ENCODE data around the gene TMEM229A. TPM values are rescaled to one million over a fixed set of nuclear protein-coding genes. Genes with fewer than 3 reads are reported as not detected.
A peak's percentile ranks its signal among the peaks of the same experiment; 100 is the strongest.
"Not testable (repeated sequence)": the region's sequence is repeated elsewhere in the genome, so short reads cannot be mapped to it uniquely, and the experiment has no call there.

The TMEM229A gene
- total RNA-seq, 1 experiment from 2014 or later = not detected

- POLR2A ChIA-PET (ENCODE audit: unreplicated experiment) = no interaction called here
- no peak overlapping the region for H3K4me2 ChIP-seq
- H3K4me1 ChIP-seq (replicated peaks; ENCODE audit: insufficient read depth) = no peaks in the 10 kb centered on the region
- no peak for DNase-seq
- no peaks in the 10 kb centered on the region for H3K27me3 ChIP-seq (ENCODE audit: insufficient read depth, low read depth)
- no peak overlapping the region for H2AFZ ChIP-seq
- H4K20me1 ChIP-seq (ENCODE audit: insufficient read depth) = no peaks in the 10 kb centered on the region
- no peaks in the 10 kb centered on the region for H3K79me2 ChIP-seq (ENCODE audit: low read depth)
- H3K4me3 ChIP-seq = no peak overlapping the region
- H3K9me3 ChIP-seq (ENCODE audit: insufficient read depth, low read depth) = no peaks in the 10 kb centered on the region
- no TSS peak for BruUV-seq (replicated peaks)
- no peaks in the 10 kb centered on the region for H3K36me3 ChIP-seq (ENCODE audit: low read depth)
- no peaks in the 10 kb centered on the region for H3F3A ChIP-seq (ENCODE audit: insufficient read depth, low read depth)
- intact Hi-C loops (cut with micrococcal nuclease; ENCODE audit: unreplicated experiment) = no loop called here
- no peaks in the 10 kb centered on the region for H3K9me2 ChIP-seq (ENCODE audit: insufficient read depth)
- no peak overlapping the region for H3K27ac ChIP-seq
- TF ChIP-seq EZH2 (IDR thresholded peaks at IDR 0.05; ENCODE audit: low read depth) (no peak), CTCF (conservative IDR thresholded peaks at IDR 0.05) (no peak)
- CTCF ChIA-PET = no interaction called here
Observed at GRCh38 chr7:124030964-124031363, 1.9 kb downstream of the TMEM229A start.

GRCh38 chr7:124029396-124030188 lies 3.3 kb downstream of the TMEM229A start:
- Histone ChIP-seq H3K36me3 (ENCODE audit: low read depth) (no peaks in the 10 kb centered on the region), H3K4me1 (replicated peaks; ENCODE audit: insufficient read depth) (no peaks in the 10 kb centered on the region), H3K27me3 (ENCODE audit: insufficient read depth, low read depth) (no peaks in the 10 kb centered on the region), H3K9me3 (ENCODE audit: insufficient read depth, low read depth) (no peaks in the 10 kb centered on the region), H3K27ac (no peak overlapping the region), H3F3A (ENCODE audit: insufficient read depth, low read depth) (no peaks in the 10 kb centered on the region), H3K4me2 (0 out of 2 replicates have a peak overlapping the region, but pooled peaks have one; percentile 10), H3K79me2 (ENCODE audit: low read depth) (no peaks in the 10 kb centered on the region), H2AFZ (no peak overlapping the region), H4K20me1 (ENCODE audit: insufficient read depth) (no peaks in the 10 kb centered on the region), H3K4me3 (no peak overlapping the region), H3K9me2 (ENCODE audit: insufficient read depth) (no peaks in the 10 kb centered on the region)
- no TSS peak for BruUV-seq (replicated peaks)
- ChIA-PET CTCF (no interaction called here), POLR2A (ENCODE audit: unreplicated experiment) (no interaction called here)
- TF ChIP-seq CTCF (conservative IDR thresholded peaks at IDR 0.05) (no peak), EZH2 (IDR thresholded peaks at IDR 0.05; ENCODE audit: low read depth) (no peak)
- DNase-seq = no peak
- intact Hi-C loops (cut with micrococcal nuclease; ENCODE audit: unreplicated experiment) = no loop called here

GRCh38 chr7:124027236-124027635 lies 5.6 kb downstream of the TMEM229A start:
- no peak for DNase-seq
- Histone ChIP-seq H3K9me2 (ENCODE audit: insufficient read depth) (no peaks in the 10 kb centered on the region), H3K27ac (no peak overlapping the region), H3K4me2 (no peak overlapping the region), H3K4me1 (replicated peaks; ENCODE audit: insufficient read depth) (no peaks in the 10 kb centered on the region), H2AFZ (no peak overlapping the region), H3K9me3 (ENCODE audit: insufficient read depth, low read depth) (no peaks in the 10 kb centered on the region), H3K79me2 (ENCODE audit: low read depth) (no peaks in the 10 kb centered on the region), H3K27me3 (ENCODE audit: insufficient read depth, low read depth) (no peaks in the 10 kb centered on the region), H3K4me3 (no peak overlapping the region), H4K20me1 (ENCODE audit: insufficient read depth) (no peaks in the 10 kb centered on the region), H3K36me3 (ENCODE audit: low read depth) (no peaks in the 10 kb centered on the region), H3F3A (ENCODE audit: insufficient read depth, low read depth) (no peaks in the 10 kb centered on the region)
- BruUV-seq (replicated peaks) = no TSS peak
- ChIA-PET POLR2A (ENCODE audit: unreplicated experiment) (no interaction called here), CTCF (no interaction called here)
- intact Hi-C loops (cut with micrococcal nuclease; ENCODE audit: unreplicated experiment) = no loop called here
- TF ChIP-seq EZH2 (IDR thresholded peaks at IDR 0.05; ENCODE audit: low read depth) (no peak), CTCF (conservative IDR thresholded peaks at IDR 0.05) (no peak)

DNA sequence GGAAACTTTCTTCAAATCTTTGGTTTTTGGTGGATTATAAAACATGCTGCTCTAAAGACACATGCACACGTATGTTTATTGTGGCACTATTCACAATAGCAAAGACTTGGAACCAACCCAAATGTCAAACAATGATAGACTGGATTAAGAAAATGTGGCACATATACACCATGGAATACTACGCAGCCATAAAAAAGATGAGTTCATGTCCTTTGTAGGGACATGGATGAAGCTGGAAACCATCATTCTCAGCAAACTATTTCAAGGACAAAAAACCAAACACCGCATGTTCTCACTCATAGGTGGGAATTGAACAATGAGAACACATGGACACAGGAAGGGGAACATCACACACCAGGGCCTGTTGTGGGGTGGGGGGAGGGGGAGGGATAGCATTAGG lies 8.5 kb downstream of the TMEM229A start:
- BruUV-seq (replicated peaks); H3K4me1 ChIP-seq (replicated peaks; ENCODE audit: insufficient read depth); H3K4me3 ChIP-seq; H2AFZ ChIP-seq; H3K9me2 ChIP-seq (ENCODE audit: insufficient read depth); H3K79me2 ChIP-seq (ENCODE audit: low read depth); POLR2A ChIA-PET (ENCODE audit: unreplicated experiment); intact Hi-C loops (cut with micrococcal nuclease; ENCODE audit: unreplicated experiment); DNase-seq; H3K27ac ChIP-seq; H3K9me3 ChIP-seq (ENCODE audit: insufficient read depth, low read depth); H3F3A ChIP-seq (ENCODE audit: insufficient read depth, low read depth); H3K27me3 ChIP-seq (ENCODE audit: insufficient read depth, low read depth); CTCF ChIA-PET; H3K4me2 ChIP-seq; H3K36me3 ChIP-seq (ENCODE audit: low read depth); H4K20me1 ChIP-seq (ENCODE audit: insufficient read depth): not testable (repeated sequence)
